Stimulated activated CD8-positive, alpha-beta memory T cell treated with anti-CD3 and anti-CD28 coated beads, Interleukin-12 subunit alpha, Interleukin-12 subunit beta, amount 100 ng/mL, for 1 hour (primary cell): ENCODE measurements around the gene C1QA.

ENCODE experiments used
- DNase-seq: peaks from one replicate; pipeline ENCODE4 v3.0.0-alpha.2; 2020; ENCODE audit warnings: low read depth

C1QA gene

DNA sequence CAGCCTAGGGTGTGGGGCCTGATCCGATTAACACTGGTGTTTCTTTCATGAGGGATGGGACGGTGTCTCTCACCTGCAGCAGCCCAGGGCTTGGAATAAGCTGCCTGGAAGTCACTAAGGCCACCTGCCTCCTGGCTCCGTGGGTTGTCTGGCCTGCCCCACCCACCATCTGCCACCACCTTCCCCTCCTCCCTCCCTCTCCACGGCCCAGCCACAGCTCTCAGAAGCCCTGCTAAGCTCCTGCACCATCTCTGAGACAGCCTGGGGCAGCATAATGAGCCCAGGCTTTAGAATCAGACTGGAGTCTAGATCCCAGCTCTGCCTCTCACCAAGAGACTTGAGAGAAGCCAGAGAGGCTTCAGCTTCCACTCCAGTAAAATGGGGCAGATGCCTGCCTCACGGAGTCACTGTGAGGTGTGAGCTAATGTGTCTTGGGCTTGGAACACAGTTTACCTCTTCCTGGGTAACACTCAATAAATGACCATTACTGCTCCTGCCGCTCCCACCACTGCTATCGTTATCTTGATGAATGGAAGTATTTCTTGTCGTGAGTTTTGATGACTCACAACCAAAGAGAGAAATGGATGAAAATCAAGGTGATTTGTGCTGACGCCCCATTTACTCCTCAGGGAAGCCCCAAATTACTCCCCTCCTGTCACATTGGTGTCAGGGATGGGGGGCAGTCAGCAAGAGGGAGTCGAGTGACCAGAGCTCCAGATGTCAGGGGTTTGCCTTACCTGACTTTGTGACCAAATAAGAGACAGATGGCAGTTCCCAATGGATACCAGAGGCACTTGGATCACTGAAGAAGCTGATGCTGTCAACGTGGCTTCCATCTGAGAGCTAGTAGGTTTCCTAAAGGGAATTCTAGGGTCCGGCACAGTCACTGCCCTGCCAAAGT lies 23.5 kb upstream of the C1QA start:
- DNase-seq: no peak

DNA sequence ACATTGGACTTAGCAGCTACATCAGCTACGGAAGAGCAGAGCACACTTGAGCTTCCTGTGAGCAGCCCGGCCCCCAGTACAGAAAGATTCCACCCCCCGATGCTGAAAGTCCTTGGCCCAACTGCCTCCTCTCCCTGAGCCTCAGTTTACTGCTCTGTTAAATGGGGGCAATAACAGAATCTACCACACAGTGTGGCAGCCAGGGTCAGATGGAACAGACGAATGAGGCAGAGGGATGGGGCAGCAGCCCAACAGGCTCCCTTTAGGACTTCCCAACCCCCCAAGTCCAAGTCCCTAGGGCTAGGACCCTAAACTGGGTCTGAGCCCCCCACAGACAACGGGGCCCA lies 22.9 kb upstream of the C1QA start:
- no peak for DNase-seq

DNA sequence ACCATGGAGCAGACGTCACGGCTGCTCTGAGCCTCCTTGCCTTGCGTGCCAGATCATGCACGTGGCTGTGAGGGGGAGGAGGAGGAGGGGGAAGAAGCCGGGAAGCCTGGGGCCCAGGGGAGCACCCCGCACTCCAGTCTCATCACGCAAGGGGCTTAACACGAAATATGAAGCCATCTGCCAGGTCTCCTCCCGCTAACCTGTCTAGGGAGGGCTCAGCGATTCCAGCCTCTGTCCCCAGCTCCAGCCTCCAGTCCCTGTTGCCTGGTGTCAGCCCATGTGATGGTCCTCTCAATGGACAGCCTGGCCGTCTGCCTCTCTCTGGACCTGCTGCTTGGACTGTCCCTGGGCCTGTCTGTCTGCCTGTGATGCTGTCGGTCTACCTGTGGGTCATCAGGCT lies 22.5 kb upstream of the C1QA start:
- no peak for DNase-seq

DNA sequence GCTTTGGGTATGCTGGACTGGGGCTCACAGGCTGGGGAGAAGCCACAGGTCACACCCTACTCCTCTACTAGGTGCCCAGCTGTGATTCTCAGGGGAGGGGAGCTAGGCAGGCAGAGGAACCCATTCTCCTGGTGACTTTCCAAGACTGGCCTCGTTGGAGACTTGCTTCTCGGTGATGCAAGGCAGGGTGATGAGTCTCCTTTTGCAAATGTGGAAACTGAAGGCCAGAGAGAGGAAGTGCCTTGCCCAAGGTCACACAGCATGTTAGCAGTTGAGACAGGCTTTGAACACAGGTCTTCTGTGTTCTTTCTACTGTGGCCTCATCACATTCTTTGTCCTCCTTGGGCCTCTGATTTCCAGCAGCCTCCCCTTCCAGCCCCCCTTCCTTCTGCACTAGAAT lies 20.5 kb upstream of the C1QA start:
- DNase-seq: no peak

DNA sequence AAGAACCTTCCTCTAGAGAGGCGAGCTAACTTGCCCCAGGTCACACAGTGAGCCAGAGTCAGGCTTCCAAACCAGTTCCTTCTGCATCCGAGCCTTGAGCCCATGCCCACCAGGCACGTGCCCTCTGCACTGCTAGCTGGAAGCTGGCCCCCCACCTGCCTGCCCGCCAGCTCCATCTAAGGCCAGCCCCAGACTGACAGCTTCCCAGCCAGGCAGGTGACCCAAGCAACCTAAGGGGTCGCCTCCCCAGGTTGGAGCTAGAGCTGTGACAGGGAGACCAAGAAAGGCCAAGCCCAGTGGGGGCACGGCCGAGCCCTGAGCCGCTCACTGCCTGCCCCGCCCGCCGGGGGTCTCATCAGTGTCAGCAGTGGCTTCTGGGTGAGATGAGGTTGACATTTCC lies 19.9 kb upstream of the C1QA start:
- DNase-seq: no peak

DNA sequence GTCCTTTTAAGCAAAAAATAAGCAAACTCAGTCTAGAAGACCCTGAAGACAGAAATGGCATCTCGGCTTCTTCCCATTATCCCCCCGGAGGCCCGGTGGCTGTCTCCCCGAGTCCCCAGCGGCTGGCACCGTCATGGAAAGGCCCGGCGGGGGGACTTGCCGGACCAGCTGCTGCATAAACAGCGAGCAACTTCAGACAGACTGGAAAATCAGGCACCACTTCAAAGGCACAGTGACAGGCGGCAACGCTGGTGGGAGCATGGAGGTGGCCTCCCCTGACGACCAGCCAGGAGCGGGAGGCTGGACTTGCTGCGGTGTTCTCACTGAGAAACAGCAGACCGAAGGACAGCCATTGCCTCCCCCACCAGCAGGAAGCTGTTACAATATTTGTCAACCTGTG lies 18.4 kb upstream of the C1QA start:
- no peak for DNase-seq

DNA sequence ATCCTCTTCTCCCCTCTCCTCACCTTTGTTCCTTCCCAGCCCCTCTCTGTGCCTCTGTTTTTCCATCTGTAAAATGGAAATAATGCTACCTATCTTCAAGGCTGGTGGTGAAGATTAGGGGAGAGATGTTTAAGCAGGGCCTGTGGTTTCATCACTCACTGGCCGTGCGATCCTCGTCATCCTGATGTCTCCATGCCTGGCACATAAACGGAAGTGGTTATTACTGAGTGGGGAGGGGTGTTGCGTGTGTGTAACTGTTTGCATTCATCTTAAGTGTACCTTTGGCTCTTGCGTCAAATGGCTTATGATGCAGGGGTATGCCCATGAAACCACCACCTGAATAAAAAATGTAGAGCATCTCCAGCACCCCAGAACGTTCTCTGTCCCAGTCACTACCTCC lies 17.2 kb upstream of the C1QA start:
- no peak for DNase-seq

DNA sequence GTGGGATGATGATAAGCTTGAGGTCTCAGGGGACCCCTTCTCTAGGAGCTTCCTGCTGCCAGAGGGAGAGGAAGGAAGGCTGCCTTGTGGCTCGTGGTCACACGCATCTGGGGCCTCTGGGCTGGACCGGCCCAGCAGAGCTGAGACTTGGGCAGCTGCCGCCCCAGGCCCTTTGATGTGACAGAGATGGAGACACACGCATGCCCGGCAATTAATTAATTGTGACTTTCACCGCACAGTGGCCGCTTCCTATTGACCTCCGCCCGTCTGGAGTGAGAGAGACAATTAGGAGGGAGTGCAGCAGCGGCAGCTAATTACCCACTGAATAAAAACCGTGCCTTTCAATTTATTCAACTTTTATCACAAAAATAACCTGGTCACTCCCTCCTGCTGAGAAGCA lies 16.6 kb upstream of the C1QA start:
- DNase-seq: no peak

DNA sequence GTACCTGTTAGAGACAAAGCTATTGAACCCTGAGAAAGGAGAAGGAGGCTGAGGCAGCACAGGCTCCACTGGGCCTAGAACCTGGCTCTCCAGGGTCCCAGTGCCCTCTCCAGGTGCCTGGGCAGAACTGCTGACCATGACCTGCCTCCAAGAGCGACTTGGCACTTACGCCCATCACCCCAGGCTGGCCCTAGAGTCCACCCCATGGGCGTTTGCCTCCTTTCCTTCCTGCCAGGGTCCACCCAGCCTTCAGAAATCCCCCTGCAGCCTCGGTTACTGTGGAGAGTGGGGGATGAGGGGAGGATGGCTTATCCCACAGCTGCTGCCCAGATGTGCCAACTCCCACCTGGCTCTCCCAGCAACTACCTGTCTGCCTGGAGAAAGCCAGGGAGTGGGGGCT lies 14.7 kb upstream of the C1QA start:
- DNase-seq: no peak

DNA sequence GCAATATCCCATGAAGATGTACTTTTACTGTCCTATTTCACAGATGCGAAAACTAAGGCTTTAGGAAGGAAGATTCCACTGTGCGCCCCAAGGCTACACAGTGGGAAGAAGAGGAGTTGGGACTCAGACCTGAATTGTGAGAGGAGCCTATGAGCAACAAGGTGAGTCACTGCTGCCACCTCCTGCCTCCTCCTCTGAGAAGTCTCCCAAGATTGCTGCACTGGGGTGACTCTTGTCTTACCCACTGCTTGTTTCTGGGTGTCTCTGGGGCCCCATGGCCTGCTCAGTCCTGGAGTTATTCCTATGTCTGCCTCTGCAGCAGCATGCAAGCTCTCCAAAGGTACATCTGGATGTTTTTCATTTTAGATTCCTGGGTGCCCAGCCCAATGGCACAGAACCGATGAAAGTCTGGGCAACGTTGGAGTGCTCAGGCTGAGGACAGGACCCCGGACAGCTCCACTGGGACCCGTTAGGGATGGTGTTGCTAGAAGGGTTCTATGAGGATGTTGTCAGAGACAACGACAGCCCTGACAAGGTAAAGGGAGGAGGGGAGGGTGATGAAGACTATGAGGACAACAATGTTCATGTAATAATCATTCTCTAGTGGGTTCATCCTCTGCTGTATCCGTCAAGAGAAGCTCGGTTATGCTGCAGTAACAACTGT lies 11.0 kb upstream of the C1QA start:
- DNase-seq: no peak

DNA sequence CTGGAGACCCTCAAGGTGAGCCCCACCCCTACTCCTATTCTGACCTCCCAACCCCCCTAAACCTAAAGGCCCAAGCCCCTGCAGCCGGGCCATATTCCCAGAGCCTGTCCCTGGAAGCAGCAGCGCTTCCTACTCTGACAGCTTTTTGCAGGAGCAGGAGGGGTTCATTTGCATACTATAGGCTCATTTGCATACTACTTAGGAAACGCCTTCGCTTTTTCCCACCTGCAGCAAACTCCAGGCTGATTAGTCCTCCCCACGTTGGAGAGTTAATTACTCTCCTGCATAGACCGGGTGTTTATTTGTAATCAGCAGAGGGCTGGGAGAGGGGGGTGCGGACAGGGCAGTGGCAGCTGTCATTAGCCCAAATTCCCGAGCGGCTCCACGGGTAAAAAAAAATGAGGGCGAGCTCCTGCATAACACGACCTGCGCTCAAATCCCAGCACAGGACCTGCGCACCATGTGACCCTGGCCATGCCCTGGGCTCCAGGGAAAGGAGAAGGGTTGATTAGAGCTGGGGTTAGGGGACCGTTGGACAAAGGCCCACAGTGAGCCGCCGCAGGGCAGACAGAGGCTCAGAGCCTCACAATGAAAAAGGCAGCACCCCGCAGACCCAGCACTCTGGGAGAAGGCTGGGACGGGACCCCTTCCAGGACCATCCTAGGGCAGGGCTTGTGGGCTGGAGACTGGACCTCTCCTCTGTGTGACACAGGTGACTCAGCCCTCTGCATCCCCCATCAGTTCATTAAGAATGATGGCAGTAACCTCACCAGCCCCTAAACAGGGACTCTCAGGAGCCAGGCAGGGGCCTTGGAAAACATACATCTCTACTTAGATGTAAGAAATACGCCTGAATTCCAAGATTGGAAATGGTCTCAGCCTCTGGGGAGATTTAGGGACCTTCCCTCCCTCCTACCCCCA lies 9.9 kb upstream of the C1QA start:
- DNase-seq: no peak

DNA sequence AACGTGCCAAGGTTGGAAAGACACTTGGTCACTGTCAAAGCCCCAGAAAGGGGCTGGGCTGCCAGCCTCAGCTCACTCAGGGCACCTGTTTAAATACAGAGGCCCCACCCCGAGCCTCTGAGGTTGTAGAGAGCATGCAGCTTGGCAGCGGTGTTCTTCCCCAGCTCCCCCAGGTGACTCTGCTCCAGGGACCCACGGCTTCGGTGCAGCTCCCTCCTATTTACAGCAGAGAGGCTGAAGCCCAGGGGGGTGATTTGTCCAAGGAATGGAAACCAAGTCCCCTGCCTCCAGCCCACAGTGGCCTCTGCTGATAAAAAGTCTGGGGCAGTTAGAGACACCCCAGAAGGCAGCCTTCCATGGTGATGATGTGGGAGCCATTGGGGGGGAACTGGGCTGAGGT lies 9.1 kb upstream of the C1QA start:
- DNase-seq: no peak

DNA sequence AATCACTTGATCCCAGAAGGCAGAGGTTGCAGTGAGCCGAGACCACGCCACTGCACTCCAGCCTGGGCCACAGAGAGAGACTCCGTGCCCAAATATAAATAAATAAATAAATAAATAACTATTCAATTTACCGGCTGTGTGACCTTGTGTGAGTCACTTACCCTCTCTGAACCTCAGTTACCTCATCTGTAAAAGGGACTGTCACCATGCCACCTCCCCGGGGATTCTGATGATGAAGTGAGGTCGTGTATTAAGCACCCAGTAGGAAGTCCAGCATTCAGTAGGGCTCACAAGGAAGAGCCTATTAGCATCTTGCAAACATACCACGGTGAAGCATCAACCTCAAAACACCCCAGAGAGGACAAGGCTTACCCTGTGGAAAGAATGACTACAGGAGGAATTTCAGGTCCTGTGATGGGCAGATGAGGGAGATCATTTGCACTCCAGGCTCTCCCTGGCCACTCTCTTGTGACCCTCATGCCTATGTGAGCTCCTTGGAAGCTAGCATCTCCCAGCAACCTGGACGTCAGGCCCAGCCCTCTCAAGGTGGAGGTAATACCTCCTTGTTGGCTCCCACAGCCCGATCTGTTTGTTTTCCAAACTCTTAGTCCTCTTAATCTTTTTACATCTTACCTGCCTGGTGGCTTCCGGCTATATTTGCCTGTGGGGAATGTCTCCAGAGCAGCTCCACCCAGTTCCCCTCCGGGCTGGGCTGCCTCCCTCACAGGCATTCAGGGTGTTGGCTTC lies 7.6 kb upstream of the C1QA start:
- DNase-seq: no peak

DNA sequence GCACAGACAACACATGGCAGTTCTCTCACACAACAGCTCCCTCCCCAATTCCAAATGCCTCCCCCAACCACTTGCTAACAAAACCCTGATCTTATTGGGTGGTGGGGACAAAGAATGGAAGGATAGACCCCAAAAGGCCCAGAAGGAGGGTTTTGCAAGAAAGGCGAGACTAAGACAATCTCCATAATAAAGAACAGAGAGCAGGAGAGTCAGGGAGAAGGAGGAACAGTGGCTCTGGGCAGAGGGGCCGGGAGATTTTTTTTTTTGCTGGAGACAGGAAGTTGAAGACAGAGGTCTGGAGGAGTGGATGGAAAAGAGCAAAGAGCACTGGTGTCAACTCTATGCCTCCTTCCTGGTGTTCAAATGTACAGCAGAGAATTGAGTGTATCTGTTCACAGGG lies 6.5 kb upstream of the C1QA start:
- DNase-seq: no peak

DNA sequence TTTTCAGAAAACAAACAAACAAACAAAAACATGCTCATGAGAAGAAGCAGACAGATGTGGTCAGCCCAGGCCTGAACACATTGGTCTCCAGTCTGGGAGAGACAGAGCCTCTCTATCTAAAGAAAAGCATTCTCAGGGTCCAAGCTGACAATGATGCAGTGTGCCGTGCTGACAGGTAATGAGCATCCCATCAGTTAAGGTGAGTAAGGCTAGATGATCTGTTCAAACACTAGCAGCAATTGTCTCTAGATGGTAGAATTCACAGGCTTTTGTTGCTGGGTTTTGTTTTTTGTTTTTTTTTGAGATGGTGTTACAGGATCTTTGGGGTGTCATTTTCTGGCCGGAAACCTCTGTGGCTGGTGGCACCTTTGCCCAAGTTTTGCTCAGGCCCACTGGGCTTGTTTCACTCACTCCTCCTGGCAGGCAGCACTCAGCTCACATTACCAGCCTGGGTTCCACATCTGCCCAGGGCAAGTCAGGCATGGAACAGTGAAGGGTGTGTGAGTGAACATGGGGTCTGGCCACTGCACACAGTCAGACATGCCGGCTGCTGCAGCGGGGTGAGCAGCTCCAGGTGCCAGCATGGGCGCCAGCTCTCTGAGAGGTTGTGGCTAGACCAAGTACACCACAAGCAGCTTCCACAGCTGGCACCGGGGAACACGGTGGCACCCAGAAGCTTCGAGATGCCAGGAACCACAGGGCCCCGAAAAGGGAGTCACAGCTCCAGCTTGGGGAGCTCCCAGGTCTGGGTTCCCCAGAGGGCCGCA lies 2.5 kb upstream of the C1QA start:
- no peak for DNase-seq

DNA sequence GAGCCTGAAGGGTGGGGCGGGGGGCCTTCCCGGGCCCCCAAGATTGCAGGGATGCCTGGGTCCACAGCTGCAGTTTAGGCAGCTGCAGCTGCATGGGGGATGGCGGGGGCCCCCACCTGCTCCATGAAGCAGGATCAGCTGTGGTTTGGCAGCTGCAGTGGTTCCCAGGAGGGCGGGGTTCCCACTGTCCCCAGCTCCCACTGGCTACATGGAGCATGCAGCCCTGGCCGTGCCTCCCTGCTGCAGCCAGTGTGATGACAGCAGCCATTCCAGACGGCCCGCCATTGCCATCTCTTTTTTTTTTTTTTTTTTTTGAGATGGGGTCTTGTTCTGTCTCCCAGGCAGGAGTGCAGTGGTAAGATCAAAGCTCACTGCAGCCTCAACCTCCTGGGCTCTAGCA lies 992 bp upstream of the C1QA start:
- no peak for DNase-seq

DNA sequence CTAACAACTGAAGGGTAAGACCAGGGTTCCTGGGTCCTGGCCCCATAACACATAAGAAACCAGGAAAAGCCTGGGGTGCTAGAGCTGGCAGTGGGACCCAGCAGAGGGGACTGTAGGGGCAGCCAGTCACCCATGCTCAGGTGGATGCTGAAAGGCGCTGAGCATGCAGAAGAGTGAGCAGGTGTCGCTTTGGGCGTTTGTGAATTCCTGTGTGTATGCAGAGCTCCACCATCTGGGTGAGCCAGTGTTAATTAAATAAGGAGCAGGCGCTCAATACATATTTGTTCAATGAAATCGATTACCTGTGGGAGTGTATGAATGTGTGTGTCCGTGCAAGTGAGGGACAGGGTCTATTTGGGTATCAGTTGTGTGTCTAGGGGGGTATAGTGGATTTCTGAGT lies 499 bp downstream of the C1QA start:
- DNase-seq: no peak

DNA sequence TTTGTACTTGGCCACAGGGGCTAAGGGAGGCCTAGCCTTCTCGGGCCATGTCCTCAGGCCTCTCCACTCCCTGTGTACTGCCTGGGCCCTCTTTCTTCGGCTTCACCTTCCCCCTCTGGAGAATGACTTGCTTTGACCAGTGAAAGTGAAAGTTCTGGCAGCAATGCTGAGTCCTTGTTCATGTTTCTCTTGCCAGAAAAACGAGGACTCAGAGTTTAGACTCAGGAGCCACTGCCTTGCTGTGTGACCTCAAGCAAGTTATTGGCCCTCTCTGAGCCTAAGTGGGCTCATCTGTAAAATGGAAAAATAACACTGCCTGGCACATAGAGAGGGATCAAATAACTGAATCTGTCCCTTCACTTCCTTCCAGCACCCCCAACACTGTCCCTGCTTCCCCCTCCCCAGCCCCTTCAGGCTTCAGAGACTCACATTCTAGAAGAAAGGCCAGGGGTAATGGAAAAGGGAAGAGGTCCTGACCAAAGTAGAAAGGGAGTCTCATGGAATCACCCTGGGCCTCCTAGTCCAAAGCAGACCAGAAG lies 1.5 kb downstream of the C1QA start:
- DNase-seq: no peak

DNA sequence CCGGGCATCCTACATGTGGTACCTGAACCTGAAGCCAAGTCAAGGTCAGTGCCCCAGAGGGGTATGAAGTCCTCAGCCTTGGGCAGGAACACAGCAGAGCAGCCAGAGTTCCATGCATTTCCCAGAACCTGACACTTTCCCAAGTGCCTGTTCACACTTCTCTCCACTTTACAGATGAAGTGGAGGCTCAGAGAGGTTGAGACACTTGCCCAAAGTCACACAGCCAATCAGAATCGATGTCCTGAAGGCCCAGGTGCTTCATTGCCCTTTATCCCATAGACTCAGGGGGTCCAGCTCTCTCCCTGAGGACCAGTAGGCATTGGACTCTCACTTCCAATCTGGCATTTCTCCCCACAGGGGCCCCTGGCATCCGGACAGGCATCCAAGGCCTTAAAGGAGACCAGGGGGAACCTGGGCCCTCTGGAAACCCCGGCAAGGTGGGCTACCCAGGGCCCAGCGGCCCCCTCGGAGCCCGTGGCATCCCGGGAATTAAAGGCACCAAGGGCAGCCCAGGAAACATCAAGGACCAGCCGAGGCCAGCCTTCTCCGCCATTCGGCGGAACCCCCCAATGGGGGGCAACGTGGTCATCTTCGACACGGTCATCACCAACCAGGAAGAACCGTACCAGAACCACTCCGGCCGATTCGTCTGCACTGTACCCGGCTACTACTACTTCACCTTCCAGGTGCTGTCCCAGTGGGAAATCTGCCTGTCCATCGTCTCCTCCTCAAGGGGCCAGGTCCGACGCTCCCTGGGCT lies 2.2 kb downstream of the C1QA start:
- DNase-seq: no peak

DNA sequence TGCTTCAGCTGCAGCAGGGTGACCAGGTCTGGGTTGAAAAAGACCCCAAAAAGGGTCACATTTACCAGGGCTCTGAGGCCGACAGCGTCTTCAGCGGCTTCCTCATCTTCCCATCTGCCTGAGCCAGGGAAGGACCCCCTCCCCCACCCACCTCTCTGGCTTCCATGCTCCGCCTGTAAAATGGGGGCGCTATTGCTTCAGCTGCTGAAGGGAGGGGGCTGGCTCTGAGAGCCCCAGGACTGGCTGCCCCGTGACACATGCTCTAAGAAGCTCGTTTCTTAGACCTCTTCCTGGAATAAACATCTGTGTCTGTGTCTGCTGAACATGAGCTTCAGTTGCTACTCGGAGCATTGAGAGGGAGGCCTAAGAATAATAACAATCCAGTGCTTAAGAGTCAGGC lies 2.9 kb downstream of the C1QA start:
- no peak for DNase-seq
